ENCODE data around the gene PDE4DIP.
"Not testable (repeated sequence)": the region's sequence is repeated elsewhere in the genome, so short reads cannot be mapped to it uniquely, and the experiment has no call there.

DNA sequence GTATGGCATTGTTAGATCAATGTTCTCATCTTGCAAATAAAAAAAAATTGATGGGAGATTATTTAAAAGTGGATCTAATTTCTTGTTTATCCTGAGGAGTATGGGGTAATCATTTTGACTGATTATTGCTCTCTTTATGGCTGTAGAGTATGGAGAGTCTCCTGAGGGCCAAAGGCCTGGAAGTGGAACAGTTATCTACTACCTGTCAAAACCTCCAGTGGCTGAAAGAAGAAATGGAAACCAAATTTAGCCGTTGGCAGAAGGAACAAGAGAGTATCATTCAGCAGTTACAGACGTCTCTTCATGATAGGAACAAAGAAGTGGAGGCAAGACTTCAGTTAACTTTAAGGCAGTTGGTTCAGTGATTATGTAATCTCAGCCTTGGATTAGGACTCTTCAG lies 123.4 kb downstream of the PDE4DIP start:
- TF ChIP-seq, protein P1, sequence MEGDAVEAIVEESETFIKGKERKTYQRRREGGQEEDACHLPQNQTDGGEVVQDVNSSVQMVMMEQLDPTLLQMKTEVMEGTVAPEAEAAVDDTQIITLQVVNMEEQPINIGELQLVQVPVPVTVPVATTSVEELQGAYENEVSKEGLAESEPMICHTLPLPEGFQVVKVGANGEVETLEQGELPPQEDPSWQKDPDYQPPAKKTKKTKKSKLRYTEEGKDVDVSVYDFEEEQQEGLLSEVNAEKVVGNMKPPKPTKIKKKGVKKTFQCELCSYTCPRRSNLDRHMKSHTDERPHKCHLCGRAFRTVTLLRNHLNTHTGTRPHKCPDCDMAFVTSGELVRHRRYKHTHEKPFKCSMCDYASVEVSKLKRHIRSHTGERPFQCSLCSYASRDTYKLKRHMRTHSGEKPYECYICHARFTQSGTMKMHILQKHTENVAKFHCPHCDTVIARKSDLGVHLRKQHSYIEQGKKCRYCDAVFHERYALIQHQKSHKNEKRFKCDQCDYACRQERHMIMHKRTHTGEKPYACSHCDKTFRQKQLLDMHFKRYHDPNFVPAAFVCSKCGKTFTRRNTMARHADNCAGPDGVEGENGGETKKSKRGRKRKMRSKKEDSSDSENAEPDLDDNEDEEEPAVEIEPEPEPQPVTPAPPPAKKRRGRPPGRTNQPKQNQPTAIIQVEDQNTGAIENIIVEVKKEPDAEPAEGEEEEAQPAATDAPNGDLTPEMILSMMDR (IDR thresholded peaks at IDR 0.05 in 4 of 5, conservative IDR thresholded peaks at IDR 0.05 in 1 of 5): not testable (repeated sequence)
- TF ChIP-seq POLR2A (IDR thresholded peaks at IDR 0.05): not testable (repeated sequence)
